GM19238 (cell line): ENCODE data around the gene ARHGAP31.

ENCODE experiments used
- DNase-seq: peaks from one replicate; pipeline ENCODE4 v3.0.0; 2011; ENCODE audit warnings: low spot score; ENCODE audit not compliant: insufficient read length

Gene ARHGAP31

DNA sequence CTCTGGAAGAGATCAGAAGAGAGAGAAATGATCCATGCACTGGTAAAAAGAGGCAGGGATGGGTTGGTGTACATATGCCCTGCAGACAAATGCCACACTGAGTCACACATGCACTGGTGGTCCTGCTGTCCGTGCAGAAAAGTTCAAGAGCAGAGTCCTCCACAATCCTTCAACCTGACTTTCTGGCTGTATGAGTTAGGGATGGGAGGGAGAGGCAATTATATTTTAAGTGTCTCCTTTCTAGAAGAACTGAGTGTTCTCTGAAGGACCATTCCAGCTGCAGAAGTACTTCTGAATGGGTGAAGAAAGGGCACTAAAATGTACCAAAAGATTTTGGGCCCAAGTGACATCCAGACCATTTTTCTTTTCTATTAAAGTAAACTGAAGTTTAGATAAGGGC, 142.8 kb downstream of the ARHGAP31 start:
- no peak for DNase-seq

GRCh38 chr3:119437691-119438258, 143.6 kb downstream of the ARHGAP31 start:
- DNase-seq, result no peak

- no peak for DNase-seq
Observed at GRCh38 chr3:119443179-119443578, 149.0 kb downstream of the ARHGAP31 start.

DNA sequence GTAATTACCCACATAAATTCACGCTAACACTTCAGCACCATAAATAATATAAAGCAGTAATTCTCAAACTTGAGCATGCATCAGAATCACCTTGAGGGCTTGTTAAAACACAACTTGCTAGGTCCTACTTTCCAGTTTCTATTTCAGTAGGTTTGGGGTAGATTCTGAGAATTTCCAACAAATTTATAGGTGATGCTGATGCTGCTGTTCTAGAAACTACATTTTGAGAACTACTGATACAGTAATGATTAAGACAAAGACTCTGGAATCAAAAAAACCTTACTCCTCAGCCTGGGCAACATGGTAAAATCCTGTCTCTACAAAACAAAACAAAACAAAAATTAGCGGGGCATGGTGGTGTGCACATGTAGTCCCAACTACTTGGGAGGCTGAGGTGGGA, 150.4 kb downstream of the ARHGAP31 start:
- no peak for DNase-seq

GRCh38 chr3:119453822-119454221, 159.6 kb downstream of the ARHGAP31 start:
- DNase-seq, result no peak

- no peak for DNase-seq
Observed at GRCh38 chr3:119456469-119456868, 162.3 kb downstream of the ARHGAP31 start.

DNA sequence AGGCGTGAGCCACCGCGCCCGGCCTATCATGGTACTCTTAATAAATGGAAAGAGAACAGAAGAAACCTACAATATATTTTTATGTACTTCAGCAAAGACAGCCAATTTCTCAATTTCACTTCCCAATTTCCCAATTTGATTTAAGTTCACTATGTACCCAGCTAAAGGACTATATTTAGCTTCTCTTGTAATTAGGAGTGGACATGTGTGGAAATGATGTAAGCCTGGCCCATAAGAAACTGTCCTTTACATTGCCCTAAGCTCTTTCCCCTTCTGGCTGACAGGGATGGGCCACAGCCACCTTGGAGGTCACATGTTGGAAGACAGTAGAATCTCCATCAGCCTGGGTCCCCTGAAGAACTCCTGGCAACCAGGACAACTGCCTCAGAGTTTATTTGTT, 163.1 kb downstream of the ARHGAP31 start:
- no peak for DNase-seq

- peak; percentile 97 for DNase-seq
Observed at GRCh38 chr3:119463171-119464169, 169.3 kb downstream of the ARHGAP31 start, which contains the start of gene TMEM39A. Gene TMEM39A (minus strand): TSS chr3:119463615. CDS start chr3:119462074, 1,541 bp downstream.

DNA sequence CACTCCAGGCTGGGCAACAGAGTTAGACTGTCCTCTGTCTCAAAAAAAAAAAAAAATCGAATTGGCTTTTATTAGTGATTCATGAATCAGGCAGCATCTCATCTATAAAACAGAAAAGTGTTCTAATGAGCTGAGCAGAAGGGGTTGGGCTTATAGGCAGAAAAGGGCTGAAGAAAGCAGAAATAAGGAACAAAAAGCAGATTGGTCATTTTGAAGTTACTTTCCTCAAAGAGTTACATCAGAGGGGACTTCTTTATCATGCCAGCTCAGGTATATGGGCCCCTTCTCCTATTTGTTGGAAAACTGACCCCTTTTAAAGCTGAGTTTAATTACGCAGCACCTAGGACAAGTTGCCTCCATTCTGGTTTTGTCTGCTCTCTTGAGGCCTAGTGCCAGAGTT, 173.9 kb downstream of the ARHGAP31 start:
- DNase-seq, result no peak

- no peak for DNase-seq
Observed at GRCh38 chr3:119469418-119470189, 175.4 kb downstream of the ARHGAP31 start.
